NCI-H2196 (cell line): ENCODE measurements around the gene RNF112.
A peak's percentile ranks its signal among the peaks of the same experiment; 100 is the strongest.

Experiments
- DNase-seq: peaks from one replicate; lab custom pipeline; 2025; ENCODE audit not compliant: unreplicated experiment; lab: John Stamatoyannopoulos, UW

Gene RNF112

GRCh38 chr17:19372866-19373504, 38.0 kb upstream of the RNF112 start:
- no peak for DNase-seq

GRCh38 chr17:19374136-19374535, 36.9 kb upstream of the RNF112 start:
- DNase-seq, result no peak

GRCh38 chr17:19375732-19376131, 35.3 kb upstream of the RNF112 start:
- DNase-seq, result no peak

GRCh38 chr17:19376811-19377210, 34.2 kb upstream of the RNF112 start:
- peak; percentile 5 for DNase-seq

- peak; percentile 94 for DNase-seq
Observed at GRCh38 chr17:19377602-19378415, 33.2 kb upstream of the RNF112 start.

- DNase-seq, result no peak
Observed at GRCh38 chr17:19378416-19379360, 32.3 kb upstream of the RNF112 start, which contains the start of gene MAPK7. TSS of gene MAPK7 (plus strand) at chr17:19378498. CDS start at chr17:19378901, 403 bp downstream.

GRCh38 chr17:19379361-19380065, 31.5 kb upstream of the RNF112 start:
- DNase-seq, result no peak

GRCh38 chr17:19380481-19381301, 30.3 kb upstream of the RNF112 start:
- no peak for DNase-seq

GRCh38 chr17:19381361-19381740, 29.7 kb upstream of the RNF112 start:
- no peak for DNase-seq

GRCh38 chr17:19381741-19382444, 29.1 kb upstream of the RNF112 start:
- no peak for DNase-seq

GRCh38 chr17:19382531-19383444, 28.2 kb upstream of the RNF112 start:
- DNase-seq, result no peak

- DNase-seq, result no peak
Observed at GRCh38 chr17:19383681-19384470, 27.2 kb upstream of the RNF112 start.

- no peak for DNase-seq
Observed at GRCh38 chr17:19384723-19385391, 26.2 kb upstream of the RNF112 start.

GRCh38 chr17:19385521-19385983, 25.5 kb upstream of the RNF112 start:
- no peak for DNase-seq

GRCh38 chr17:19386051-19386929, 24.7 kb upstream of the RNF112 start:
- no peak for DNase-seq
